A549 (cell line): Measurements from ENCODE around the gene SMAD9. TPM values are rescaled to one million over a fixed set of nuclear protein-coding genes. Genes with fewer than 3 reads are reported as not detected.

Source experiments
- ATAC-seq, 2 experiments: fragments of 200-7000 bp in 1 of 2; fragments of >200 bp in 1 of 2; cut with Nextera tagmentation in 1 of 2; cut with Tn5 transposase in 1 of 2; 3 replicates each; pipeline versions ENCODE4 v1.8.0 to v1.9.1; 2018 to 2020; ENCODE audit warnings: mild to moderate bottlenecking in 1 of 2, moderate library complexity in 1 of 2
- CTCF ChIA-PET: fragments of 300-600 bp; sonication (Branson Sonifier 250); formaldehyde crosslinking; extraction: SDS; loops from one replicate; lab custom pipeline; 2021; ENCODE audit warnings: antibody characterized with exemption, inconsistent platforms; lab: Yijun Ruan, JAX
- POLR2A ChIA-PET: fragments of 350-600 bp; formaldehyde crosslinking; extraction: SDS; loops from one replicate; lab custom pipeline; 2021; ENCODE audit warnings: antibody characterized with exemption, inconsistent platforms; lab: Yijun Ruan, JAX
- DNase-seq, 2 experiments: peaks; one replicate each; pipeline versions ENCODE4 v3.0.0 to v3.0.0-alpha.2; 2011 to 2016; ENCODE audit warnings: low read depth in 1 of 2, low spot score in 1 of 2
- FAIRE-seq: peaks from 2 replicates; lab custom pipeline; 2011; peaks lifted over from hg19 to GRCh38; lab: Jason Lieb, UNC
- H3K27ac ChIP-seq, 2 experiments: fragments of >200 bp; sonication (Bioruptor Twin); formaldehyde crosslinking; 3 replicates each; pipeline ENCODE4 v1.5.1; 2016 to 2017
- H3K4me1 ChIP-seq: fragments of >200 bp; sonication (Bioruptor Twin); formaldehyde crosslinking; 3 replicates; pipeline ENCODE4 v1.6.1; 2016
- H3K4me2 ChIP-seq: fragments of >200 bp; sonication (Bioruptor Twin); formaldehyde crosslinking; 3 replicates; pipeline ENCODE4 v1.6.1; 2016
- H3K4me3 ChIP-seq: fragments of >200 bp; sonication (Bioruptor Twin); formaldehyde crosslinking; 3 replicates; pipeline ENCODE4 v1.5.1; 2016
- H3K9me3 ChIP-seq: fragments of >200 bp; sonication (Bioruptor Twin); formaldehyde crosslinking; 3 replicates; pipeline ENCODE4 v1.6.1; 2016
- CBX2 ChIP-seq: fragments of 200-600 bp; sonication (generic); IDR thresholded peaks from 2 replicates; pipeline ENCODE4 v1.6.1; 2016; ENCODE audit warnings: low read depth, mild to moderate bottlenecking, borderline replicate concordance
- CBX8 ChIP-seq: fragments of 200-600 bp; sonication (generic); IDR thresholded peaks from 2 replicates; pipeline ENCODE4 v1.6.1; 2016
- CEBPB ChIP-seq, 2 experiments: fragments of >200 bp in 1 of 2; sonication (Bioruptor Twin) in 1 of 2; formaldehyde crosslinking in 1 of 2; IDR thresholded peaks; 2 replicates each; pipeline ENCODE4 v1.6.1; 2012 to 2016
- EHF ChIP-seq: fragments of 250-450 bp; sonication (Bioruptor Pico); IDR thresholded peaks from 2 replicates; pipeline ENCODE4 v1.5.0; 2020; ENCODE audit warnings: mild to moderate bottlenecking
- FOXS1 ChIP-seq: fragments of 250-450 bp; sonication (Bioruptor Pico); IDR thresholded peaks from 2 replicates; pipeline ENCODE4 v1.5.0; 2020; ENCODE audit warnings: mild to moderate bottlenecking, moderate library complexity
- HDAC2 ChIP-seq: fragments of 200-600 bp; sonication (generic); IDR thresholded peaks from 2 replicates; pipeline ENCODE4 v1.6.1; 2016
- HOXA7 ChIP-seq: fragments of 250-450 bp; sonication (Bioruptor Pico); IDR thresholded peaks from 2 replicates; pipeline ENCODE4 v1.5.0; 2020; ENCODE audit warnings: mild to moderate bottlenecking, moderate library complexity
- HOXB5 ChIP-seq: fragments of 250-450 bp; sonication (Bioruptor Pico); IDR thresholded peaks from 2 replicates; pipeline ENCODE4 v1.5.0; 2020; ENCODE audit warnings: mild to moderate bottlenecking, moderate library complexity
- KDM5A ChIP-seq: fragments of 200-600 bp; sonication (generic); IDR thresholded peaks from 2 replicates; pipeline ENCODE4 v1.6.1; 2016; ENCODE audit warnings: antibody characterized with exemption, mild to moderate bottlenecking
- MAZ ChIP-seq: fragments of 150-350 bp; IDR thresholded peaks from 2 replicates; pipeline ENCODE4 v1.6.1; 2014; ENCODE audit warnings: antibody characterized with exemption, low read depth, low read length, borderline replicate concordance
- MYC ChIP-seq: IDR thresholded peaks from 2 replicates; pipeline ENCODE4 v1.6.1; 2012; ENCODE audit warnings: mild to moderate bottlenecking, inconsistent platforms, low read length, improper control_type of control experiment, borderline replicate concordance
- NR3C1 ChIP-seq: fragments of >200 bp; sonication (Bioruptor Twin); formaldehyde crosslinking; IDR thresholded peaks from 3 replicates; pipeline ENCODE4 v1.6.1; 2017
- POLR2AphosphoS2 ChIP-seq: conservative IDR thresholded peaks from 2 replicates; pipeline ENCODE4 v1.6.1; 2012; ENCODE audit warnings: low read length, improper control_type of control experiment, inconsistent platforms
- RARB ChIP-seq: fragments of 250-450 bp; sonication (Bioruptor Pico); IDR thresholded peaks from 2 replicates; pipeline ENCODE4 v1.8.0; 2021; ENCODE audit warnings: mild to moderate bottlenecking, moderate library complexity
- RFX5 ChIP-seq: fragments of 450-650 bp; IDR thresholded peaks from 2 replicates; pipeline ENCODE4 v1.7.1; 2014; ENCODE audit warnings: antibody characterized with exemption, mild to moderate bottlenecking, moderate library complexity
- RNF2 ChIP-seq: fragments of 200-600 bp; sonication (generic); IDR thresholded peaks from 2 replicates; pipeline ENCODE4 v1.6.1; 2016; ENCODE audit warnings: low read depth, mild to moderate bottlenecking, antibody characterized with exemption, moderate library complexity, borderline replicate concordance
- TFCP2L1 ChIP-seq: fragments of 250-450 bp; sonication (Bioruptor Pico); IDR thresholded peaks from 2 replicates; pipeline ENCODE4 v1.5.0; 2021; ENCODE audit warnings: mild to moderate bottlenecking
- ZSCAN20 ChIP-seq: fragments of 250-450 bp; sonication (Bioruptor Pico); IDR thresholded peaks from 2 replicates; pipeline ENCODE4 v1.8.0; 2022; ENCODE audit warnings: mild to moderate bottlenecking, moderate library complexity
- whole genome bisulfite sequencing: methylation state at CpG from one replicate; pipeline ENCODE4 v1.1.6; 2017; ENCODE audit errors: missing lambda C conversion rate; 5-methylcytosine and 5-hydroxymethylcytosine counted together
- polyA plus RNA-seq, 4 experiments: library from polyadenylated mRNA; depleted of rRNA in 3 of 4; stranded (reverse); fragments of >200 nt; fragmentation: RNase III in 1 of 4; extraction: RNeasy Plus Mini Kit Qiagen cat#74134 plus additional on column Dnase treatment in 1 of 4; gene quantifications; 2 replicates in 3 of 4; 3 replicates in 1 of 4; pipeline ENCODE4 v1.2.3, GENCODE V29; 2011 to 2017
- TF ChIP-seq, protein P1 (sequence below): IDR thresholded peaks from 2 replicates; pipeline ENCODE4 v1.6.1; 2012
- TF ChIP-seq, protein P2 (sequence below): IDR thresholded peaks from 2 replicates; pipeline ENCODE4 v1.6.1; 2012
- TF ChIP-seq, protein P3 (sequence below): fragments of 450-650 bp; IDR thresholded peaks from 2 replicates; pipeline ENCODE4 v1.6.1; 2014; ENCODE audit warnings: antibody characterized with exemption

SMAD9 gene
- polyA plus RNA-seq, 2 of the 4 experiments (the other 2 are of a cell fraction), result 0.04 to 0.06 TPM

DNA sequence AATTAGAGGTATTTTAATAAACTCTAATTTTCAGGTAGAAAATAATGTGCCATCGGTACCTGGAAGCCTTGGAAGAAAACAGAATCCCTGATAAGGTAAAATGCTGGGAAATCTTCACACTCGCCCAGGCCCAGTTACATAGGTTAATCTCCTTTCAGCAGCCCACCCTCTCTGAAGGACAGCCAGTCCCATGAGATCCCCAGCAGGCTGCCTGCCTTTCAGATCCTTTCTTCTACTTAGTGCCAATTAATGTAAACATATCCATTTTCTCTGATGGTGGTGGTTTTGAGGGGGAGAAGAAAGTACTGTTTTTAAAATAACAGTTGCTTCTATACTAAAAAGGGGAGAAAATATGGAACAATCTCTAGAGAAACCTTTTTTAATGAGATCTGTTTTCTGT is 12.2 kb downstream of the SMAD9 start:
- CTCF ChIA-PET, result no interaction called here
- TF ChIP-seq HOXB5 (CRISPR knock-in tag), result no peak
- TF ChIP-seq, protein P1, sequence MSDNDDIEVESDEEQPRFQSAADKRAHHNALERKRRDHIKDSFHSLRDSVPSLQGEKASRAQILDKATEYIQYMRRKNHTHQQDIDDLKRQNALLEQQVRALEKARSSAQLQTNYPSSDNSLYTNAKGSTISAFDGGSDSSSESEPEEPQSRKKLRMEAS, result no peak
- TF ChIP-seq MYC, result no peak
- no peak for TF ChIP-seq RARB
- TF ChIP-seq POLR2AphosphoS2, result no peak
- TF ChIP-seq HOXA7 (CRISPR knock-in tag), result no peak
- TF ChIP-seq, protein P2, sequence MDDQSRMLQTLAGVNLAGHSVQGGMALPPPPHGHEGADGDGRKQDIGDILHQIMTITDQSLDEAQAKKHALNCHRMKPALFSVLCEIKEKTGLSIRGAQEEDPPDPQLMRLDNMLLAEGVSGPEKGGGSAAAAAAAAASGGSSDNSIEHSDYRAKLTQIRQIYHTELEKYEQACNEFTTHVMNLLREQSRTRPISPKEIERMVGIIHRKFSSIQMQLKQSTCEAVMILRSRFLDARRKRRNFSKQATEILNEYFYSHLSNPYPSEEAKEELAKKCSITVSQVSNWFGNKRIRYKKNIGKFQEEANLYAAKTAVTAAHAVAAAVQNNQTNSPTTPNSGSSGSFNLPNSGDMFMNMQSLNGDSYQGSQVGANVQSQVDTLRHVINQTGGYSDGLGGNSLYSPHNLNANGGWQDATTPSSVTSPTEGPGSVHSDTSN, result no peak
- no peak for TF ChIP-seq TFCP2L1 (CRISPR knock-in tag)
- TF ChIP-seq CBX8, result no peak
- no peak for TF ChIP-seq RFX5
- TF ChIP-seq, protein P3, sequence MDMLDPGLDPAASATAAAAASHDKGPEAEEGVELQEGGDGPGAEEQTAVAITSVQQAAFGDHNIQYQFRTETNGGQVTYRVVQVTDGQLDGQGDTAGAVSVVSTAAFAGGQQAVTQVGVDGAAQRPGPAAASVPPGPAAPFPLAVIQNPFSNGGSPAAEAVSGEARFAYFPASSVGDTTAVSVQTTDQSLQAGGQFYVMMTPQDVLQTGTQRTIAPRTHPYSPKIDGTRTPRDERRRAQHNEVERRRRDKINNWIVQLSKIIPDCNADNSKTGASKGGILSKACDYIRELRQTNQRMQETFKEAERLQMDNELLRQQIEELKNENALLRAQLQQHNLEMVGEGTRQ, result no peak
- TF ChIP-seq ZSCAN20 (CRISPR knock-in tag), result no peak
- no peak for TF ChIP-seq CBX2
- DNase-seq, result no peak
- Histone ChIP-seq H3K4me2 (no peak overlapping the region), H3K27ac (no peak overlapping the region), H3K9me3 (no peaks in the 10 kb centered on the region), H3K4me3 (no peak overlapping the region), H3K4me1 (no peaks in the 10 kb centered on the region)
- ATAC-seq, result no peak
- POLR2A ChIA-PET, result no interaction called here
- no peak for FAIRE-seq
- 38% methylated on average over 2 of the region's 2 CpGs for WGBS

DNA sequence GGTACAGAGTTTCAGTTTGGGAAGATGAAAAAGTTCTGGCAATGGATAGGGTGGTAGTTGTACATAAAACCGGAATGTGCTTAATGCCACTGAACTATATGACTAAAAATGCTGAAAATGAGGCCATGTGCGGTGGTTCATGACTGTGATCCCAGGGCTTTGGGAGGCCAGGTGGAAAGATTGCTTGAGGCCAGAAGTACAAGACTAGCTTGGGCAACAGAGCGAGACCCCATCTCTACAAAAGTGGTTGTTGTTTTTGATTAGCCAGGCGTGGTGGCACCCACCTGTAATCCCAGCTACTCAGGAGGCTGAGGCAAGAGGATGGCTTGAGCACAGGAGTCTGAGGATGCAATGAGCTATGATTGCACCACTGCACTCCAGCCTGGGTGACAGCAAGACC is 12.8 kb downstream of the SMAD9 start:
- H3K4me2 ChIP-seq, result no peak overlapping the region
- no peak for FAIRE-seq
- H3K4me3 ChIP-seq, result no peak overlapping the region
- WGBS, result 74% methylated on average over 4 of the region's 4 CpGs
- H3K9me3 ChIP-seq, result no peaks in the 10 kb centered on the region
- no peak overlapping the region for H3K27ac ChIP-seq
- CTCF ChIA-PET, result no interaction called here
- no peak for ATAC-seq
- TF ChIP-seq KDM5A (no peak), EHF (CRISPR knock-in tag) (no peak), CEBPB (IDR thresholded peaks at IDR 0.05) (no peak), MAZ (no peak), NR3C1 (no peak)
- H3K4me1 ChIP-seq, result no peaks in the 10 kb centered on the region
- no peak for DNase-seq
- POLR2A ChIA-PET, result no interaction called here

DNA sequence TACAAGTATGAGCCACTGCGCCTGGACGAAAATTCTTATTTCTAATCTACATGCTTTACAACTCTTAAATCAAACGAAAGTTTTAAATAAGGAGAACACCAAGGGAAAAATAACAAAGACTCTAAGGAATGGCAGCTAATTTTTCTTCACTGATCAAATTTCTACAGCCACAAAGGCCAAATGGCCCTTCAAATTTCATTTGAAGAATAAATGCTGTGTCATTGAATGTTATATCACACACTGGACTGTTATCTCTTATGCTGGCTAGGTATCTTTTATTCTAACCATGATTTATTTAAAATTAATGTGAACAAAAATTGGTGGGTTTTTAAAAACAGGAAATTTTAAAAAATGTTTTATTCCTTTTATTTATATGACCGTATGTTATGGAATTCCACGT is 14.1 kb downstream of the SMAD9 start:
- TF ChIP-seq, protein P3, result no peak
- DNase-seq, result no peak
- Histone ChIP-seq H3K9me3 (no peaks in the 10 kb centered on the region), H3K4me2 (no peak overlapping the region), H3K4me3 (no peak overlapping the region), H3K4me1 (no peaks in the 10 kb centered on the region), H3K27ac (no peak overlapping the region)
- POLR2A ChIA-PET, result no interaction called here
- CTCF ChIA-PET, result no interaction called here
- FAIRE-seq, result no peak
- 75% methylated on average over 5 of the region's 5 CpGs for WGBS
- no peak for ATAC-seq

DNA sequence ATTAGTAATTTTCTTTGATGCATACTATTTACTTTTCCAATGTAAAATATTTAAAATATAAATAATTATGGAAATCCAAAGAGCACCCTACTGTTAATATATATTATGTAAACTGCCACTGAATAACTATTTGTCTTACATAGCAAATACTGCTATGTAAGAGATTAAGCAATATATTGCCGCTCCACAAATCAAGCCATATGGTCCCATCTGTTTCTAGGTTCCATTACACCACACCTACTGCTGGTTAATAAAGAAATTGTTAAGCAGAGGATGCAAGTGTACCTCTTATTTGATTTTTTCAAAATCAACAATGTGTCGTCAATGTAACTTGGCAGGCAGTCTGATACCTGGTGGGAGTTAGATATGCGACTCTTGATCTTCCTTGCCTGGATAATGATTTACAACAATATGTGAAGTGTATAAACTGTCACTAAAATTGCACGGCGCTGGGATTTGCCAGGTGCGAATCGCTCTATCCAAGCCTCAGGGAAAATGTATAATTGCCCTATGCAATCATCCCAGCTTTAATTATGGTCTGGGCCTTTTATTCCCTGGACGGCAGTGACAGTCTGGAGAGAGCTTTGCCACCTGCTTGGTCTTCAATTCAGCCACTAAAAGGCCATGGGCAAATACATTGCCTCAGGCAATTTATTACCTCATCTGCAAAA is 16.0 kb downstream of the SMAD9 start:
- no peaks in the 10 kb centered on the region; the same call in 2 of the 3 replicates for H3K9me3 ChIP-seq
- no peak overlapping the region for H3K4me2 ChIP-seq
- ATAC-seq (no peak), DNase-seq (no peak), FAIRE-seq (no peak)
- H3K4me3 ChIP-seq, result no peak overlapping the region
- CTCF ChIA-PET, result interaction anchor here (0.6 kb wide), 1 partner anchor 93 kb away, joined by 3 read pairs; no protein-coding TSS in a partner anchor
- WGBS, result 52% methylated on average over 8 of the region's 8 CpGs
- H3K4me1 ChIP-seq, result no peaks in the 10 kb centered on the region
- POLR2A ChIA-PET, result no interaction called here
- no peak overlapping the region for H3K27ac ChIP-seq
- TF ChIP-seq KDM5A (no peak), MAZ (no peak), RNF2 (no peak), HDAC2 (no peak), FOXS1 (no peak)
